HEK293 (cell line): ENCODE data around the gene HSD17B1.

Experiments
- KLF8 ChIP-seq: fragments of 450-650 bp; formaldehyde crosslinking; IDR thresholded peaks from 2 replicates; pipeline ENCODE4 v1.5.1; 2016; ENCODE audit warnings: missing biosample characterization, missing genetic modification characterization
- SETDB1 ChIP-seq: IDR thresholded peaks from one replicate; pipeline ENCODE4 v1.6.1; 2017; ENCODE audit warnings: mild to moderate bottlenecking, low read length, moderate library complexity, mixed read lengths; ENCODE audit not compliant: insufficient read length
- TRIM28 ChIP-seq: IDR thresholded peaks from 2 replicates; pipeline ENCODE4 v1.6.1; 2011; ENCODE audit warnings: low read length, control low read depth, borderline replicate concordance
- YY1 ChIP-seq: fragments of 450-650 bp; formaldehyde crosslinking; IDR thresholded peaks from 2 replicates; pipeline ENCODE4 v1.5.1; 2018; ENCODE audit warnings: missing biosample characterization, missing genetic modification characterization
- ZNF394 ChIP-seq: fragments of 450-650 bp; formaldehyde crosslinking; IDR thresholded peaks from 2 replicates; pipeline ENCODE4 v1.5.1; 2016; ENCODE audit warnings: missing biosample characterization, missing genetic modification characterization, mild to moderate bottlenecking, moderate library complexity, borderline replicate concordance
- ZNF558 ChIP-seq: fragments of 450-650 bp; formaldehyde crosslinking; IDR thresholded peaks from 2 replicates; pipeline ENCODE4 v1.5.1; 2016; ENCODE audit warnings: missing biosample characterization, missing genetic modification characterization
- ZNF596 ChIP-seq: fragments of 450-650 bp; IDR thresholded peaks from 2 replicates; pipeline ENCODE4 v1.5.0; 2018; ENCODE audit warnings: missing biosample characterization, mild to moderate bottlenecking, missing genetic modification characterization, moderate library complexity
- ZNF626 ChIP-seq: fragments of 450-650 bp; sonication (Bioruptor Pico); formaldehyde crosslinking; IDR thresholded peaks from 2 replicates; pipeline ENCODE4 v1.5.1; 2018; ENCODE audit warnings: missing biosample characterization, missing genetic modification characterization, inconsistent platforms
- TF ChIP-seq, protein P1 (sequence below): fragments of 450-650 bp; formaldehyde crosslinking; IDR thresholded peaks from 2 replicates; pipeline ENCODE4 v1.5.1; 2016; ENCODE audit warnings: missing biosample characterization, missing genetic modification characterization

GRCh38 chr17:42553866-42554249 lies 1.1 kb downstream of the HSD17B1 start:
- TF ChIP-seq KLF8 (no peak), ZNF626 (tag by site-specific recombination) (no peak), TRIM28 (no peak), YY1 (no peak), ZNF558 (tag by site-specific recombination) (no peak), ZNF596 (tag by site-specific recombination) (no peak), SETDB1 (no peak), ZNF394 (no peak)
- TF ChIP-seq, protein P1, sequence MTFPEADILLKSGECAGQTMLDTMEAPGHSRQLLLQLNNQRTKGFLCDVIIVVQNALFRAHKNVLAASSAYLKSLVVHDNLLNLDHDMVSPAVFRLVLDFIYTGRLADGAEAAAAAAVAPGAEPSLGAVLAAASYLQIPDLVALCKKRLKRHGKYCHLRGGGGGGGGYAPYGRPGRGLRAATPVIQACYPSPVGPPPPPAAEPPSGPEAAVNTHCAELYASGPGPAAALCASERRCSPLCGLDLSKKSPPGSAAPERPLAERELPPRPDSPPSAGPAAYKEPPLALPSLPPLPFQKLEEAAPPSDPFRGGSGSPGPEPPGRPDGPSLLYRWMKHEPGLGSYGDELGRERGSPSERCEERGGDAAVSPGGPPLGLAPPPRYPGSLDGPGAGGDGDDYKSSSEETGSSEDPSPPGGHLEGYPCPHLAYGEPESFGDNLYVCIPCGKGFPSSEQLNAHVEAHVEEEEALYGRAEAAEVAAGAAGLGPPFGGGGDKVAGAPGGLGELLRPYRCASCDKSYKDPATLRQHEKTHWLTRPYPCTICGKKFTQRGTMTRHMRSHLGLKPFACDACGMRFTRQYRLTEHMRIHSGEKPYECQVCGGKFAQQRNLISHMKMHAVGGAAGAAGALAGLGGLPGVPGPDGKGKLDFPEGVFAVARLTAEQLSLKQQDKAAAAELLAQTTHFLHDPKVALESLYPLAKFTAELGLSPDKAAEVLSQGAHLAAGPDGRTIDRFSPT (tag by site-specific recombination) = no peak
